Heart left ventricle (tissue), 13 donors: Measurements from ENCODE around the gene DTNB.

ENCODE experiments used
- CTCF ChIP-seq, 12 donors: fragments of 200-600 bp; sonication (generic) in 4 of 12; IDR thresholded peaks; one replicate each; pipeline versions ENCODE4 v1.5.0 to v1.8.0; 2018 to 2022; ENCODE audit warnings: antibody characterized with exemption in 12 of 12, mild to moderate bottlenecking in 5 of 12
- POLR2A ChIP-seq, 2 donors: fragments of 450-650 bp; IDR thresholded peaks; one replicate each; pipeline ENCODE4 v1.6.1; 2017; ENCODE audit warnings: antibody characterized with exemption in 2 of 2, mild to moderate bottlenecking in 2 of 2, moderate library complexity in 2 of 2
- donor health status: ischemic (EF 13 %, LVEDD 7.1; RV severe dilation, severe dysfunction).
- donor health status: DM: no; HTN: yes; CAD: no.
- donor health status: DM: no; HTN: no; CAD: no.
- donor health status: ischemic (EF 25% LVEDD 6.9; RV normal size, moderate dysfunction).
- donor health status: ischemic (EF 25% LVEDD 5.7; RV mildly dilated, moderate dysfunction).
- donor health status: ischemic (EF 35%, LVEDD 5.7; RV mildly dilated, moderate dysfunction).
- donor health status: nonischemic (EF 11% LVEDD 7.7; RV severe dilation, severe dysfunction).
- donor health status: DM: yes; HTN: yes; CAD: no.
- donor health status: PGD.
- donor health status: ischemic (EF 29% LVEDD 5.4; RV normal size, mild dysfunction).
- donor health status: nonischemic (EF 23%, LVEDD 6.1; RV moderate dilation, normal function).

DNA sequence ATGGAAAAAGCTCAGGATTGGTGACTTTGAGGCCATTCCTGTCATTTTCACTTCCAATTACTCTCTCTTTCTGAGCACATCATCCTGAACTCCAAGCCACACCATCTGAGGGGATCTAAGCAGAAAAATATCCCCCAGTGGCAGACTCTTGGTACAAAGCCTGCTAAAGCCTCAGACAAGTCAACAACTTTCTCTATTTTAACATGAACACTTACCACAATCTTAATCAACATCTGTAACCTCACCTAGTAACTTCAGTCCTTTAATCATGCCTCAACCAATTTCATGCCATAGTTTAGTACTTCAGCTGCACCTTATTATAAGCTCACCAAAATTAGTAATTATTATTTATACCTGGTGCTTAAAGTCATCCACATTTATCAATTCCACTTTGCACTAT lies 128.9 kb downstream of the DTNB start:
- TF ChIP-seq POLR2A (IDR thresholded peaks at IDR 0.05) (no peak), CTCF (IDR thresholded peaks at IDR 0.05) (no peak)
